Pulmonary artery endothelial cell (primary cell): ENCODE data around the gene TCEA2. TPM values are rescaled to one million over a fixed set of nuclear protein-coding genes. Genes with fewer than 3 reads are reported as not detected.

Experiments used
- DNase-seq: peaks from one replicate; pipeline ENCODE4 v3.0.0-alpha.2; 2011; ENCODE audit warnings: low read depth, low spot score
- total RNA-seq: library from RNA; depleted of rRNA; stranded (reverse); fragments of >200 nt; gene quantifications from 2 replicates; pipeline ENCODE4 v1.2.3, GENCODE V29; 2014

Gene TCEA2
- total RNA-seq, 1 donor from 2014 or later = 27.8 TPM

DNA sequence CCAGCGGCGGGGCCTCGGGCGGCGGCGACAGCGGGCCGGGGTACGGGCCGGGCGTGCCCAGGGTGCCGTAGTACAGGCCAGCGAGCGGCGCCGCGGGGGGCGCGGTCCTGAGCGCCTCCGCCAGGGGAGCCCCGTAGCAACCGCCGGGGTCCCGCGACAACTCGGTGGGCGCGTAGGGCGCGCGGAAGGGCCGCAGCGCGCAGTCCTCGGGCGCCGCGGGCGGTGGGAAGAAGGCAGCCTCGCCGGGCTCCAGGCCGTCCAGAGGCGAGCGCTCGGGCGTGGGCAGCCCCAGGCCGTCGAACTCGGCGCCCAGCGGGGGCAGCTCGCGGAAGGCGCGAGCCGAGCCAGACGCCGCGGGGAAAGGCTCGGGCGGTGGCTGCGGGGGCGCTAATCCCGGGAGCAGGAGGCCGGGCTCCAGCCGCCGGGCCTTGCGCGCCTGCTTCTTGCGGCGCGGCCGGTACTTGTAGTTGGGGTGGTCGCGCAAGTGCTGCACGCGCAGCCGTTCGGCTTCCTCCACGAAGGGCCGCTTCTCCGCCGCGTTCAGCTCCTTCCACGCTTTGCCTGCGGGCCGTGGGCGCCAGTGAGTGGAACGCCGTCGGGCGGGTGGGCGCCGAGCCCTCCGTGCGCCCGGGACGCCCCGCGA is 14.5 kb upstream of the TCEA2 start:
- no peak for DNase-seq

DNA sequence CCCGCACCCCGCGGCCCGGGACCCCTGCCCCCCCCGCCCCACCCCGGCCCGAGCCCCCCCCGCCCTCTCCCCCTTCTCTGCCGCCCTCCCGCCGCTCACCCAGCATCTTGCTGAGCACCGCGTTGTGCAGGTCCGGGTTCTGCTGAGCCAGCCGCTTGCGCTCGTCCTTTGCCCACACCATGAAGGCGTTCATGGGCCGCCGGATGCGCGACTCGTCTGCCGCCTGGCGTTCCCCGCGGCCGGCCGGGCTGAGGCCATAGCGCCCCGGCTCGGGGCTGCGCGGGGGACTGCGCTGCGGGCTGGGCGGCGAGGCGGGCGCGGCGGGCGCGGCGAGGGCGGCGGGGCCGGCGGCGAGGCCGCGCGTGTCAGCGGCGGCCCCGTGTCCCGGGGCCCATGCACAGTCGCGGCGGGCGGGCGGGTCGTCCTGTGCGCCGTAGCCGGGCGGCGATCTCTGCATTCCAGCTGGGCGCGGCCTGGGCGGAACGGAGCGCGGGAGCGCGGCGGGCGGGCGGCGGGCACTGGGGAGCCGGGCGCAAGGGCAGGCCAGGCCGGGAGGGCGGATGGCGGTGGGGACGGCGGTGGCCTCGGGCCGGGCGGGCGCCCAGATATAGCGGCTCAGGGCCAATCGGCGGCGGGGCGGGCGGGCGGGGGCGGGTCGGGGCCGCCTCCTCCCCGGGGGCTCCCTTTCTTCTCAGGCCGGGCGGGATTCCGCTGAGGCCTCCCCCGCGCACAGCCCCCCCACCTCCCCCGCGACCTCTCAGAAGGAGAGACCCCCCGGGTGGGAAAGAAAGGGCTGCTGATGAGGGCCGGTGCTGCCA is 13.7 kb upstream of the TCEA2 start, which contains the start of gene SOX18:
Gene SOX18 (minus strand): TSS at position 580 of the 818 bp plus-strand sequence. CDS start 123 bp downstream, at position 457.
- DNase-seq = no peak

DNA sequence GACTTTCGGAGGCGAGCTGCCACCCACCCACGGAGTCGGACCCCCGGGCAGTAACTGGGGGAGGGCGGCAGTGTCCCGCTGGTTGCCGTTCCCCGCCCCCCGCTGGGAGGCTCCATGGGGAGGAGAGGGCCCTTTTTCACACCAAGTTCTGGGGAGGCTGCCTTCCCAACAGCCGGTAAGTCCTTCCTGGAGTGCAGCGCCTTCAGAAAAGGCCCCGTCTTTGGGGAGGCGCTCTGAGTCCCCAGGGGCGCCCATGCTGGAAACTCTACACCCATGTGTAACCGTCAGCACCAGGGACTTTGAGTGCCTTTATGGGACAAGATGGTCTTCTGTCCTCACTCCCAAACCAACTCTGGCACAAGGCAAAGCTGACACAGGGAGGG is 13.1 kb upstream of the TCEA2 start:
- no peak for DNase-seq

DNA sequence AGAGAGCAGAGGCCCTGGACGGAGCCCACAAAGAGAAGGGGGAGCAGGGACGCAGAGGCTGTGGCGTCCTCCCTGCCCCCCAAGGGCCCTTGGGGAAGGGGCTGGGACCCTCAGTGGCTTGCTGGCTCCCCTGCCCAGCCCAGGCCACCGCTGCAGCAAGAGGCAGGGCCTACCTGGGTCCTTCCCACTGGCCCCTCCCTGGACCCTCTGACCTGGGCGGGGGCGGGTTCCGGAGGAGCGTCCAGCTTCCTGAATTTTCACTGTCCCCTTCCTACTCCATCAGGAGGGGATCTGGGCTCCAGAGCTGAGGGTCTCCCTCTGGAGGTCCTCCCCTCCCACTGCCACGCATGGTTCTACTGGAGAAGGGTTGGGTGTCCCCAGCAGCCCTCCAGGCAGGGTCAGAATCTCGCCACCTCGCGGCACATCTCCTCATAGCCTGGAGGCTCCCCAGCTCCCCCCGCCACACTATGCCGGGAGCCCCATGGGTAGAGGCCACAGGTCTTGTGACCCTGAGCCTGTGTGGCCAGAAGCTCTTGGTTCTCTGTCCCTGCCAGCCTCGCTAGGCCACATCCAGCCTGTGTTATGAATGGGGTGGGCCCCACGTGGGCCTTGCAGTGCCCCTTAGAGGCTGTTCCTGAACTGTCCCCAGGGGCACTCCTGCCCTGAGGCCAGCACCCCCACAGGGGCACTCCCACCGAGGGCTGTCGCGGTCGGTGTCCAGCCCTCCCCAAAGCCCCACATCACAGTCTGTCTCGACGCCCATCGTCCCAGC is 12.6 kb upstream of the TCEA2 start:
- DNase-seq = no peak

DNA sequence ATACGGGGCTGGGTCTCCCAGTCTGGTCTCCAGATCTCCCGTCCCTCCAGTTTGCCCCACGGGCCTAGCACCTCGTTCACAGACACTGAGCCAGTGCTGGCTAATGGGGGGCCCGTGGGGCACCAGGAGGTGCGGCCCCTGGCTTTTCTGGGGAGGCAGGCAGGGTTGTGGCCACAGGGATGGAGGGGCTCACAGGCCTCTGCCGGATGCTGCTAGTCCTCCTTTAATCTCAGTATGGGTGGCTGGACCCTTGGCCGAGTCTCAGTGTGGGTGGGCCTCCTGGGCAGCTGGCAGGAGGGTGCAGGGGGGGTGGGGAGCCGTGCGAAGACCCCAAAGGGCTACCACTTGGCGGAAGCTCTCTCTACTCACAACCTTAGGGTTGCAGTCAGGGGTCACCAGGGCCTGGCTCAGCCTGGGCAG is 12.0 kb upstream of the TCEA2 start:
- no peak for DNase-seq

DNA sequence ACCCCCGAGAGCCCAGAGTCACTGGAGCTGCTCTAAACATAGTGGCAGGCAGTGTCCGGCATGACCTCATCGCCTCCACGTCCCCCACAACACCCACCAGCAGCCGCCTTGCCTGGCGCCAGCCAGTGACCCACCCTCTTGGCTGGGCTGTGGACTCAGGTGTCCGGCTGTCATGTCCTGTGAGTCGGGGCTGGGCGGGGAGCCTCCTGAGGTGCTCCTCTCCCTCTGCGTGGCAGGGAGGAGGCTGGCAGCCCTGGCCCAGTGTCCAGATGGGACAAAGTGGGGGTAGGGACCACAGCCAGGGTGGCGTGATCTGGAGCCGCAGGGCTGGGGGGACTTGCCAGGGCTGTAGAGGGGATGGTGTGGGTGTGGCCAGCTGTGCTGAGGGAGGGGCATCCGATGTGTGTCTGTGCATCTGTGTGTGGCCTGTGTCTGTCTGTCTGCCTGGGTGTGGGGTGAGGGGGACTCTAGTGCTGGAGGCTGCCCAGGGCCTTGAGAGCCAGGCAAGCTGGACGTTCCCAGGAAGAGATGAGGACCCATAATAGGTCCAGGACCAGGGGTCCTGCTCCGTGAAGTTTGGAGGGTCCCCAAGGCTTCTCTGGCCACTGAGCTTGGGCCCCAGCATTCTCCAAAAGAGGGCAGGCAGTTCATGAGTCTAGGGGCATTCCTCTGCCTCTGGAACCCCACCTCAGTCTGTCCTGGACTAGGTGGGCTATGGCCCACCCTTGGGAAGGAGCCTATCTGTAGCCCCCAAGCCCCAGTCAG is 11.3 kb upstream of the TCEA2 start:
- DNase-seq = no peak

- no peak for DNase-seq
These were observed 10.7 kb upstream of the TCEA2 start for GRCh38 chr20:64052326-64052722.

DNA sequence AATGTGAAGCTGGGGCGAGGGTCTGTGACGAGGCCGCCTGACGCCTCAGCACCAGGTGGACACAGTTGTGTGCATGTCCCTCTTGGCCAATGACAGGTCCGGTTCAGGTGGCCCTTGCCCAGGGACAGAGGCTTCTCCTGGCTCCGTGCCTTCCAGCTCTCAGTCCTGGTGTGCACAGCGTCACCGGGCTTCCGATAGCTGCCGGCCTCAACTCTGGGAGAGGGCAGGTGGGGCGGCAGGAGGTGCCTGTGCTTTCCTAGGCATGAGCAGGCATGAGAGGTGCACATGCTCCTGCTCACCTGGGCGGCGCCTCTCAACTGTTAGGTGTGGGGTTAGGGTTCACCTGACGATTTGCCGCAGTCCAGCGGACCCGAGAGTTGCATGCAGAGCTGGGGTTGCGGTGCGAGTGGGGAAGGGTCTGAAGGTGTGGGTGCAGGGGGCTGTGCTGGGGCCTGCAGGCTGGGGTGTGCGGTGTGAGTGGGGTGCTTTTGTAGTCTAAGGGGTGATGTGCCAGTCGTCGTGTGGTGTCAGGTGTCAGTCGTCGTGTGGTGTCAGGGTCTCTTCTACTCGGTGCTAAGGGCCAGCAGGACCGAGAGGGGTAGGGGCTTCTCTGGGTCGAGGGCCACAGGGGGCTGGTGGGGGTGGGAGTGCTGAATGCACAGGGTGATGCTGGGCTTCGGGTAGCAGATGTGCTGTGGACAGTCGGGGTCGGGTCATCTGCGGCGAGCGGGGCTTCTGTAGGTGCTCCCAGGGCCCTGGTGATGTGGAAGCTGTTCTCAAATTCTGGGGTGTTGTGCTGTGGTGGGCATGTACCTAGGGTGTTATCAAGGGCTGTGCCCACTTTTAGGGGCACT is 9.8 kb upstream of the TCEA2 start:
- no peak for DNase-seq

GRCh38 chr20:64053841-64054661 is 8.9 kb upstream of the TCEA2 start:
- peak; percentile 80 for DNase-seq

GRCh38 chr20:64055396-64055892 is 7.6 kb upstream of the TCEA2 start:
- no peak for DNase-seq

- DNase-seq = peak; percentile 63
These were observed 6.9 kb upstream of the TCEA2 start for GRCh38 chr20:64055893-64056638.

- DNase-seq = no peak
These were observed 6.4 kb upstream of the TCEA2 start for GRCh38 chr20:64056639-64056888.

GRCh38 chr20:64056889-64057627 is 5.9 kb upstream of the TCEA2 start:
- no peak for DNase-seq

- DNase-seq = no peak
These were observed 5.1 kb upstream of the TCEA2 start for GRCh38 chr20:64057628-64058498.

DNA sequence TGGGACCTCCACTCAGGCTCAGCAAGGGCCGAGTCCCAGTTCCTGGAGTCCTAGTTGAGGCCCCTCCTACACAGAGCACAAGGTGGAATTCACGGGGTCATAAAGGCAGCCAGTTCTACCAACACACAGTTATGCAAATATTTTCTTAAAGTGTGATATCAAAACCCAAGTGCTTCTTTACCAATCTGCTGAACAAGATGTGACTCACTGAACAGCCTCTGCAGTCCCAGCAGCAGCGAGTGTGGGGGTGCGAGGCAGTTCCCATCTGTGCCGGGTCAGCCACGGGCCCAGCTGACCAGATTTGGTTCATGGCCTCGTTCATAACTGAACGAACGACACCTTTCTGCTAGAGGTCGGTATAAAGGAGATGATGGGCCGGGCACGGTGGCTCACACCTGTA is 4.5 kb upstream of the TCEA2 start:
- DNase-seq = no peak

GRCh38 chr20:64062276-64062595 is 762 bp upstream of the TCEA2 start:
- DNase-seq = no peak

- no peak for DNase-seq
These were observed 569 bp downstream of the TCEA2 start for GRCh38 chr20:64063389-64064144.
